ENCODE results near the gene OGDH. TPM values are rescaled to one million over a fixed set of nuclear protein-coding genes. Genes with fewer than 3 reads are reported as not detected.

OGDH gene
- total and polyA plus RNA-seq, 10 of the 15 experiments (the other 5 are each of a cell fraction or from before 2014, with no cell fraction given): 4.1 to 103 (median 48.4) TPM

DNA sequence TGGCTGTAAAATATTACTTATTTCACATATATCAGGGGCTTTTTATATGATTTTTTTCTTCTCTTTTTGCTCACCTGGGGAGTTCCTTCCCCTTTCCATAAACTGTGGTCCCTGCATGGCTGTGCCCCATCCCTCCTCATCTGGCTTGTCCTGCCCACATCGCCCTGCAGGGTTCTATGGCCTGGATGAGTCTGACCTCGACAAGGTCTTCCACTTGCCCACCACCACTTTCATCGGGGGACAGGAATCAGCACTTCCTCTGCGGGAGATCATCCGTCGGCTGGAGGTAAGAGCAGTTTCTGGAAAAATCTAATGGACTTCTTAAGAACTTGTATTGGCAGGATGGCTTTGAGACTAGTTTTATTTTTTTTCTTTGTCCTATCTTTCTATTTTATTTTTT lies 60.1 kb downstream of the OGDH start (continued):
- TF ChIP-seq BRCA1 (IDR thresholded peaks at IDR 0.05; ENCODE audit: low read depth, low read length) (no peak), SUPT20H (IDR thresholded peaks at IDR 0.05; ENCODE audit: borderline replicate concordance, control insufficient read depth, low read depth, low read length) (no peak), RUNX3 (IDR thresholded peaks at IDR 0.05; ENCODE audit: low read length) (no peak), BACH1 (IDR thresholded peaks at IDR 0.05; ENCODE audit: borderline replicate concordance) (no peak), IRF4 (IDR thresholded peaks at IDR 0.05; ENCODE audit: low read depth, low read length) (no peak)

DNA sequence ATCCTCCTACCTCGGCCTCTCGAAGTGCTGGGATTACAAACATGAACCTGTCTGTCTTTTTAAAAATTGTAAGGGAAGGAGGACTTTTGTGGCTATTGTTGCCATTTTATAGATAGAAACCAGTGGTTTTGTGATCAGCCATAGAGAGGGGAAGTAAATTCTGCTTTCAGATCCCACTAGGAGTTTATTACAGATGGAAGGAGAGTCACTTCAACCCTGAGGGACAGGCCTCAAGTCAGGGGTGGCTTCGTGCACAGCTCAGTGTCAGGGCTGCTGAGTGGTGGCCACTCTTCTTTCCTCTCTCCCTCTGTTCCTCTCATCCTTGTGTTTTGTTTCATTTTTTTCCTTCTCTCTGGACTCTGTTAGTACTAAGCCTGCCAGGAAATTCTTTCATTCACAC lies 60.8 kb downstream of the OGDH start:
- H3K4me1 ChIP-seq (ENCODE audit: control insufficient read depth, insufficient read depth, low read length): peaks cover 3% of the 10 kb centered on the region; the same call in 1 of the 2 replicates
- no peak overlapping the region for H3K4me2 ChIP-seq (ENCODE audit: control insufficient read depth, insufficient read depth)
- no peaks in the 10 kb centered on the region for H3K79me2 ChIP-seq (ENCODE audit: control insufficient read depth, insufficient read depth, low read length)
- ATAC-seq: no peak
- FAIRE-seq: no peak
- TF ChIP-seq, protein P1, sequence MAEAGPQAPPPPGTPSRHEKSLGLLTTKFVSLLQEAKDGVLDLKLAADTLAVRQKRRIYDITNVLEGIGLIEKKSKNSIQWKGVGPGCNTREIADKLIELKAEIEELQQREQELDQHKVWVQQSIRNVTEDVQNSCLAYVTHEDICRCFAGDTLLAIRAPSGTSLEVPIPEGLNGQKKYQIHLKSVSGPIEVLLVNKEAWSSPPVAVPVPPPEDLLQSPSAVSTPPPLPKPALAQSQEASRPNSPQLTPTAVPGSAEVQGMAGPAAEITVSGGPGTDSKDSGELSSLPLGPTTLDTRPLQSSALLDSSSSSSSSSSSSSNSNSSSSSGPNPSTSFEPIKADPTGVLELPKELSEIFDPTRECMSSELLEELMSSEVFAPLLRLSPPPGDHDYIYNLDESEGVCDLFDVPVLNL (IDR thresholded peaks at IDR 0.05; ENCODE audit: low read depth, low read length): no peak
- TF ChIP-seq, protein P2, sequence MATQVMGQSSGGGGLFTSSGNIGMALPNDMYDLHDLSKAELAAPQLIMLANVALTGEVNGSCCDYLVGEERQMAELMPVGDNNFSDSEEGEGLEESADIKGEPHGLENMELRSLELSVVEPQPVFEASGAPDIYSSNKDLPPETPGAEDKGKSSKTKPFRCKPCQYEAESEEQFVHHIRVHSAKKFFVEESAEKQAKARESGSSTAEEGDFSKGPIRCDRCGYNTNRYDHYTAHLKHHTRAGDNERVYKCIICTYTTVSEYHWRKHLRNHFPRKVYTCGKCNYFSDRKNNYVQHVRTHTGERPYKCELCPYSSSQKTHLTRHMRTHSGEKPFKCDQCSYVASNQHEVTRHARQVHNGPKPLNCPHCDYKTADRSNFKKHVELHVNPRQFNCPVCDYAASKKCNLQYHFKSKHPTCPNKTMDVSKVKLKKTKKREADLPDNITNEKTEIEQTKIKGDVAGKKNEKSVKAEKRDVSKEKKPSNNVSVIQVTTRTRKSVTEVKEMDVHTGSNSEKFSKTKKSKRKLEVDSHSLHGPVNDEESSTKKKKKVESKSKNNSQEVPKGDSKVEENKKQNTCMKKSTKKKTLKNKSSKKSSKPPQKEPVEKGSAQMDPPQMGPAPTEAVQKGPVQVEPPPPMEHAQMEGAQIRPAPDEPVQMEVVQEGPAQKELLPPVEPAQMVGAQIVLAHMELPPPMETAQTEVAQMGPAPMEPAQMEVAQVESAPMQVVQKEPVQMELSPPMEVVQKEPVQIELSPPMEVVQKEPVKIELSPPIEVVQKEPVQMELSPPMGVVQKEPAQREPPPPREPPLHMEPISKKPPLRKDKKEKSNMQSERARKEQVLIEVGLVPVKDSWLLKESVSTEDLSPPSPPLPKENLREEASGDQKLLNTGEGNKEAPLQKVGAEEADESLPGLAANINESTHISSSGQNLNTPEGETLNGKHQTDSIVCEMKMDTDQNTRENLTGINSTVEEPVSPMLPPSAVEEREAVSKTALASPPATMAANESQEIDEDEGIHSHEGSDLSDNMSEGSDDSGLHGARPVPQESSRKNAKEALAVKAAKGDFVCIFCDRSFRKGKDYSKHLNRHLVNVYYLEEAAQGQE (IDR thresholded peaks at IDR 0.05; ENCODE audit: low read depth, low read length): no peak
- no peak for TF ChIP-seq BCL11A (IDR thresholded peaks at IDR 0.05; ENCODE audit: low read depth, low read length)
- H3K4me3 ChIP-seq: no peak overlapping the region
- ChIA-PET CTCF (no interaction called here), RAD21 (ENCODE audit: unreplicated experiment) (no interaction called here), POLR2A (no interaction called here), SMC1A (ENCODE audit: uncharacterized antibody, unreplicated experiment) (no interaction called here)
- in situ Hi-C loops (cut with MboI) (no loop called here), intact Hi-C loops (cut with micrococcal nuclease; ENCODE audit: unreplicated experiment) (no loop called here)
- 79% methylated on average over 3 of the region's 3 CpGs for WGBS (ENCODE audit: insufficient coverage, insufficient replicate concordance, low lambda C conversion rate, missing lambda C conversion rate)
- peaks cover 2 to 11% of the 10 kb centered on the region in 2 experiments; a peak in 3 of 4 replicates for H3K36me3 ChIP-seq (ENCODE audit: control insufficient read depth in 2 of 2, insufficient read depth in 2 of 2, low read length in 1 of 2)
- no TSS peak for BruUV-seq (replicated peaks)
- no peaks in the 10 kb centered on the region for H3K27me3 ChIP-seq (replicated peaks in 1 of 2; ENCODE audit: control insufficient read depth in 2 of 2, insufficient read depth in 2 of 2, low read length in 1 of 2)
- H4K20me1 ChIP-seq (ENCODE audit: control insufficient read depth, insufficient read depth): no peaks in the 10 kb centered on the region
- no peak overlapping the region for H3K27ac ChIP-seq (ENCODE audit: control insufficient read depth, insufficient read depth)
- H3K9ac ChIP-seq (ENCODE audit: control insufficient read depth, insufficient read depth, low read length): no peak overlapping the region
- H2AFZ ChIP-seq (ENCODE audit: control insufficient read depth, low read depth, low read length): no peak overlapping the region
- no peak for DNase-seq (ENCODE audit: low read depth, low spot score)
- H3K9me3 ChIP-seq (replicated peaks; ENCODE audit: control insufficient read depth, insufficient read depth, low read length): no peaks in the 10 kb centered on the region
